AG20443 (cell line): Measurements from ENCODE around the gene CDC20.

Experiments used
- DNase-seq: peaks from one replicate; pipeline ENCODE4 v3.0.0; 2012; ENCODE audit warnings: low spot score, mixed read lengths

The CDC20 gene

DNA sequence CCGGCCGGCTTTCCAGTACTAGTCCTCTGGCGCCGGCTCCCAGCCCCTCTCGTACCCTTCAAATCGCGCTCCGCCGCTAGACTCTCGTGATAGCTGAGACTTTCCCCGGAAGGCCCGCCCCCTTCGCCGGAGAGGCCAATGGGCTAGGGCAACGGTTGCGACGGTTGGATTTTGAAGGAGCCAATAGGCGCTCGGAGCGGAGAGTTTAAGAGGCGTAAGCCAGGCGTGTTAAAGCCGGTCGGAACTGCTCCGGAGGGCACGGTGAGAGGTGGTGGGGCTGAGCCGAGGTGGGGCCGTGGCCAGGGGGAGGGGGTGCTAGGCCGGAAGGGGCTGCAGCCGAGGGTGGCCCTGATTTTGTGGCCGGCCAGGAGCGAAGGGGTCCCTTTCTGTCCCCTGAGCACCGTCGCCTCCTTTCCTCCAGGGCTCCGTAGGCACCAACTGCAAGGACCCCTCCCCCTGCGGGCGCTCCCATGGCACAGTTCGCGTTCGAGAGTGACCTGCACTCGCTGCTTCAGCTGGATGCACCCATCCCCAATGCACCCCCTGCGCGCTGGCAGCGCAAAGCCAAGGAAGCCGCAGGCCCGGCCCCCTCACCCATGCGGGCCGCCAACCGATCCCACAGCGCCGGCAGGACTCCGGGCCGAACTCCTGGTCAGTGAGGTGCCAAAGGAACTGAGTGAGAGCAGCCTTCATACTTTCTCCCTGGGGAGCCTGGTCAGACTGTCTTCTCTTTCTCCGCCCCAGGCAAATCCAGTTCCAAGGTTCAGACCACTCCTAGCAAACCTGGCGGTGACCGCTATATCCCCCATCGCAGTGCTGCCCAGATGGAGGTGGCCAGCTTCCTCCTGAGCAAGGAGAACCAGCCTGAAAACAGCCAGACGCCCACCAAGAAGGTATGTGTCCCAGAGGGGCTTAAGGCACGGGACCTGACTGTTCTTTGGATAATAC, at the start of gene CDC20:
Gene CDC20 (plus strand): TSS at position 236 of the 948 bp plus-strand sequence. CDS start 235 bp downstream, at position 471.
- peak; percentile 97 for DNase-seq

DNA sequence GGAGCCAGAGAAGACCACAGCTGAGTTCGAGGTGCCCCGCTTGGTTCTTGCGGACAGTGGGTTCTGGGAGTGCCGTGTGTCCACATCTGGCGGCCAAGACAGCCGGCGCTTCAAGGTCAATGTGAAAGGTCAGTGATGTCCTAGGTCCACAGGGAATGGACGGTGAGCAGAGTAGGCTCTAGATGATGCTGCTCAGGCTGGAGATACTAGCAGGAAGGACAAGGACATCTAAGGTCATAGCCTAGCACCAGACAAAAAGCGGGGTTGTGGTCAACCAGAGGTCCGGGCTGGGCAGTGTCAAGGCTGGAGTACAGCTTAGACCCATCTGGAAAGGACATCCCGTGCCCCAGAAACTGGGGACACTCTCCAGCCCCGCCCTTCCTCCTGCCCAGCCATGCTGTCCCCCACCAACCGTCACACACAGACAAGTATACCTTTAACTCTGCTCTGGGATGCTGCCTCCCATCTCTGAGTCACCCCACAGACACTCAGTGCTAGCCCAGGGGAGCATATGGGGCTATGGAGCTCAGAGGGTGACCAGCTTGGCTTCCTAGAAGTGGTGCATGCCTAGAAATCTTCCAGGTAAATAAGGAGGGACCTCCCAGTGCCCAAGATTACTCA, 49.3 kb upstream of the CDC20 start:
- no peak for DNase-seq

- no peak for DNase-seq
Observed at GRCh38 chr1:43311521-43311920, 47.3 kb upstream of the CDC20 start.

DNA sequence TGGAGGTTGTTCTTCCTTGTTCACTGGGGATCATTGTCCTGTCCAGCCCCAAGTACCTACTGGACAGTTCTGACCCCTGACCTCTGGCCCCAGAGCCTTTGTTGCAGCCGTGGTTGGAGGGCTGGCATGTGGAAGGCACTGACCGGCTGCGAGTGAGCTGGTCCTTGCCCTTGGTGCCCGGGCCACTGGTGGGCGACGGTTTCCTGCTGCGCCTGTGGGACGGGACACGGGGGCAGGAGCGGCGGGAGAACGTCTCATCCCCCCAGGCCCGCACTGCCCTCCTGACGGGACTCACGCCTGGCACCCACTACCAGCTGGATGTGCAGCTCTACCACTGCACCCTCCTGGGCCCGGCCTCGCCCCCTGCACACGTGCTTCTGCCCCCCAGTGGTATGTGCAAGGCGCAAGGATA, 46.6 kb upstream of the CDC20 start:
- no peak for DNase-seq

DNA sequence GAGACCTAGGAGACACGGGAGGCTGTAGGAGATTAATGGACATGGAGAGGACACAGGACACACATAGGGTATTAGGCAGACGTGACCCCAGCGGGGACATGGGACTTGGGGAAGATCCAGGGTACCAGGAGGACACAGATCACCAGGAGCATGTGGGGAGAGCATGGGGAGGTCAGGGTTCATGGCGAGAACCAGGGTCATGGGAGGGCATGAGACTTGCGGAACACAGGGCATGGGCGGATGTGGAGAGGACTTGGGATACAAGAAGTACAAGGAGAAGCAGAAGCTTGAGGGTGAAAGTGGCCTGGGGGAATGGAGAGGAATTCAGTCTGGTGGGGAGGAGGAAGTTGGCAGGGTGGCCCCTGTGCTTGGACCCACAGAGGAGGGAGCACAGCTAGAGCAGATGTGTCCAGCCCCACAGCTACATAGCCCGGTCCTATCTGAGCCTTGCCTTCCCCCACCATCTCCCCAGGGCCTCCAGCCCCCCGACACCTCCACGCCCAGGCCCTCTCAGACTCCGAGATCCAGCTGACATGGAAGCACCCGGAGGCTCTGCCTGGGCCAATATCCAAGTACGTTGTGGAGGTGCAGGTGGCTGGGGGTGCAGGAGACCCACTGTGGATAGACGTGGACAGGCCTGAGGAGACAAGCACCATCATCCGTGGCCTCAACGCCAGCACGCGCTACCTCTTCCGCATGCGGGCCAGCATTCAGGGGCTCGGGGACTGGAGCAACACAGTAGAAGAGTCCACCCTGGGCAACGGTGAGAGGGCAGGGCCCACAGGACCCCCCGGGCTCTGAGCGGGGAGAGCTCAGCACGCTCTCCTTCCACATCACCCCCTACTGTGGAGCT, 45.9 kb upstream of the CDC20 start:
- no peak for DNase-seq

DNA sequence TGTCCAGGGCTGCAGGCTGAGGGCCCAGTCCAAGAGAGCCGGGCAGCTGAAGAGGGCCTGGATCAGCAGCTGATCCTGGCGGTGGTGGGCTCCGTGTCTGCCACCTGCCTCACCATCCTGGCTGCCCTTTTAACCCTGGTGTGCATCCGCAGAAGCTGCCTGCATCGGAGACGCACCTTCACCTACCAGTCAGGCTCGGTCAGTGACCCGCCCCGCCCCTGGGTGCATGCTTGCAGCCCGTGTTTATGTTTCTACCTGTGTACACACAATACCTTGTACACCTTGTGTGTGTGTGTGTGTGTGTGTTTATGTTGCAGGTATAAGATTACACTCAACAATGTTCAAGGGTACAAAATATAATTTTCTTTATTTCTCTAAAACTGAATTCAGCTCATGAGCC, 45.0 kb upstream of the CDC20 start:
- DNase-seq = no peak

DNA sequence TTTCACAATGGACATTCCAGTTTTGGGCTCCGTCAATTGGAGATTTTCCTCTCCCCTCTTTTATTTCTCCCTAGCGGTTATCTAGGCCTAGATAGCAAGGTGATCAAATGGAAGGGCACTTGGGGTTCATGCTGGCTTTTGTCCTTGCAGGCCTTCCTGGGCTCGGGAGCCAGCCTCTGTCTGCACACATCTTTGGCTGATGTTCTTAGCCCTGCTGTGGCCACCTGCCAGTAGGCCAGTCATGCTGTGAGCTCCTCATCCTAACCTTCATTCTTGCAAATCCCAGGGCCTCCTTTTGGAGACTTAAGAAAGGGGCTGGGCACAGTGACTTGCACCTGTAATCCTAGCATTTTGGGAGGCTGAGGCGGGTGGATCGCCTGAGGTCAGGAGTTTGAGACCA, 44.5 kb upstream of the CDC20 start:
- DNase-seq = no peak

DNA sequence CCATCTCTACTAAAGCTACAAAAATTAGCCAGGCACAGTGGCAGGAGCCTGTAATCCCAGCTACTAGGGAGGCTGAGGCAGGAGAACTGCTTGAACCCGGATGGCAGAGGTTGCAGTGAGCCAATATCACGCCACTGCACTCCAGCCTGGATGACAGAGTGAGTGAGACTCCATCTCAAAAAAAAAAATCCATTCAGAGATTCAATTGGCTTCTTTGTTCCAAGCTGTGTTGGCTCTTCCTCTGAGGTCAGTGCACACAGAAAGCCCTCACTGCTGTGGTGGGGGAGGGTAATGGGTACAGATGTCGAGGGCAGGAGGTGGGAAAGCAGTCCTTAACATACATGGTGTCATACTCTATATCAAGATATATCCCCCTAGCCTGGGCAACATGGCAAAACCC, 43.3 kb upstream of the CDC20 start:
- no peak for DNase-seq

DNA sequence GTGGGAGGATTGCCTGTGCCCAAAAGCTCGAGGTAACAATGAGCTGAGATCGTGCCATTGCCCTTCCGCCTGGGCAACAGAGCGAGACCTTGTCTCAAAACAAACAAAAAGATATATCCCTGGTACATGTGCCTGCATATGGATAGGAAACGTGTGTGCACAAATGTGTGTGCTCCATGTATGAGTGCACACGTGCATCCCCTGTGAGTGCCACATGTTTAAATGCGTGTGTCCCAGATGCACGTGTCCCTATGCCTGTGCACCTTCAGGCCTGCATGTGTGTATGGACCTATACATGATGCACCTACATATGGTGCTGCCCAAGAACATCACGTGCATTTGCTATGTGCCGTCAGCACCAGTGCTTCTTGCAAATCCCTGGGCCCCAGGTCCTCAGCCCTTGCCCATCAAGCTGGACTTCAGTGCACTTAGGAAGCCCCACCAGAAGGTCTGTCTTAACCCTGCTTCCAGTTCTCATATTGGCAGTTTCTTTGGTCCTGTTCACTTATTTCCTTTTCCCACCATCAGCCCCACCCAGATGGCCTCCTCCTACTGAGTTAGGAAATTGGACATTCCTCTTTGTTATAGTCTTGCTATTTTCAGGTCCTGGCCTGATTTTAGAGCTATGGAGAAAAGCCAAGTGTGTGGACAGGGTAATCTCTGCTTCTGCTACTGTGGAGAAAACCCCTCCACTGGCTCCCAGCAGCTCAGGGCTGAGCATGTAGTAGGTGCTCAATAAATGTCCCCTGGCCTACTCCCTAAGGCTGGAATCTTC, 42.6 kb upstream of the CDC20 start:
- DNase-seq = peak; percentile 38

DNA sequence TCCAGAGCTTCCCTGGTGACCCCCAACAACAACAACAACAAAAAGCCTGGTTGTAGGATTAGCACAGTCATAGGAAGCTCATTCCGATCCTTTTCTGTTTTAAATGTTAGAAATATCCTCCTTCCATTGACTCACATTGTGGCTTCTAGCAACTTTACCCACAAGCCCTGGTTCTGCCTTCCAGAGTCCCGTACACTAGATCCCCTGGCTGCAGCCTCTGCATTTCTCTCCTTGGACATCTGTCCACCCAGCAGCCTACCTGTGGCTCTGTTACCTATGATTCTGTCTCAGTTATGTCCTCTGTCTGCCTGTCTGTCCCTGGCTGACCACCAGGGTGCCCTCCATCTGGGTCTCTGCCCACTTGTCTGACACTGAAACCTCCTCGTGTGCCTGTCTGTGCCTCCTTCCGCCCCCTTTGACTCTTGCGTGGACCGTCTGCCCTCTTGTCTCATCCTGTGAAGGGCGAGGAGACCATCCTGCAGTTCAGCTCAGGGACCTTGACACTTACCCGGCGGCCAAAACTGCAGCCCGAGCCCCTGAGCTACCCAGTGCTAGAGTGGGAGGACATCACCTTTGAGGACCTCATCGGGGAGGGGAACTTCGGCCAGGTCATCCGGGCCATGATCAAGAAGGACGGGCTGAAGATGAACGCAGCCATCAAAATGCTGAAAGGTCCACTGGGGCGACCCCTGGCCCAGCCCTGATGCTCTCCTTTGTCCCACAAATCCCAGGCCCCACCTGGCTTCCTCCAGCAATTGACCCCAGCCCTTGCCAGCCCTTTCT, 41.9 kb upstream of the CDC20 start:
- no peak for DNase-seq

DNA sequence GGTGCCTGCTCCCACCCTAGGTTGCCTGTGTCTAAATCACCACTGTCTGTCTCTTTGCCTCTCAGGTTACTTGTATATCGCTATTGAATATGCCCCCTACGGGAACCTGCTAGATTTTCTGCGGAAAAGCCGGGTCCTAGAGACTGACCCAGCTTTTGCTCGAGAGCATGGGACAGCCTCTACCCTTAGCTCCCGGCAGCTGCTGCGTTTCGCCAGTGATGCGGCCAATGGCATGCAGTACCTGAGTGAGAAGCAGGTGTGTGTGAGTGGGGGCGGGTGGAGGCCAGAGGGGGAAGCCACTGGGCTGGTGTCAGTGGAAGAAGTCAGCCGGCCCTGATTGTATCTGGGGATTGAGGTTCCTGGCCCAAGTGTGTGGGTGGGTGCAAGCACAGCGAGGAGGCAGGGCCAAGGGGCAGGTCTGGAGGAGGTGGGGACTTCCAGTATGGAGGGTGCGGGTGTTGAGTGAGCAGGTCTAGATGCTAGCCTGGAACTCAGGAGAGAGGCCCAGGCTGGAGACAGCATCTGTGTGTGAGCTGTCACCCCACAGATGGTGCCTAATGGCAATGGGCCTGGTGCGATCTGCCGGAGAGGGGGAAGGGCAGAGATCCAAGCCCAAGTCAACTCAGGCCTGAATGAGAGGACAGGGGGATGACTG, 40.8 kb upstream of the CDC20 start:
- DNase-seq = no peak

DNA sequence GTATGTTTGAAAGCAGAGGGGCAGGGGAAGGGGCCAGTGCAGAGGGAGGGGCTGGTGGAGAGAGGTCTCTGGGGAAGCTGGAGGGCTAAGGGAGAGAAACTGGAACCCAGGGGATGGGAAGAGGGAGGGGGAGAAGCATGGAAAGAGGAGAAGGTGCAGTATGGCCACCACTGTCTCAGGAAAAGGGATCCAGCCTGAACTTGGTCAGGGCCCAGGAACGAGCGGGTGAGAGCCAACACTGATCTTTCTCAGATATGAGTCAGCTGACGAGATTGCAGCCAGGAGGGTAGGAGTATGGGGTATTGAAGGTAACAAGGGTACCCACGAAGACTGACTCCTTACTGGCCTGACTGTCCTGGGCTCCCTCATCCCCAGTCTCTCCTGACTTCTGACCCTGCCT, 40.0 kb upstream of the CDC20 start:
- no peak for DNase-seq

GRCh38 chr1:43319288-43319687, 39.5 kb upstream of the CDC20 start:
- DNase-seq = no peak

DNA sequence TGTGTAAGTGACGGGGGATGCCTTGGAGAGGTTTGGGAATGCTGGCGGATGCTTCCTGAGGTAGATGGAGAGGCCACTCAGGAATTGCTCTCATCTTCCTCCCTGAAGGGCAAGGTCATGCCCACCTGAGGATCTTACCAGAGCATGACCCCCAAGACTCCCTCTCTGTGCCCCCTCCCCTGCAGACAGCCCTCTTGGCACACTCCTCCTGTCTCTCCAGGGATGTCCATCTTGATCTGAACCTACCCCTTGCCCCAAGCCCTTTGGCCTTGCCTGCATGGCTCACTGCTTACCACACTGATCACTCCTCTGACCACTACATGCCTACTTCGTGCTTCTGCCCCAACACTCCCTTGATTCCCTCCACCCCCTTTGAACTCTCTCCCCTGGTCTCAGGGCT, 39.0 kb upstream of the CDC20 start:
- no peak for DNase-seq

DNA sequence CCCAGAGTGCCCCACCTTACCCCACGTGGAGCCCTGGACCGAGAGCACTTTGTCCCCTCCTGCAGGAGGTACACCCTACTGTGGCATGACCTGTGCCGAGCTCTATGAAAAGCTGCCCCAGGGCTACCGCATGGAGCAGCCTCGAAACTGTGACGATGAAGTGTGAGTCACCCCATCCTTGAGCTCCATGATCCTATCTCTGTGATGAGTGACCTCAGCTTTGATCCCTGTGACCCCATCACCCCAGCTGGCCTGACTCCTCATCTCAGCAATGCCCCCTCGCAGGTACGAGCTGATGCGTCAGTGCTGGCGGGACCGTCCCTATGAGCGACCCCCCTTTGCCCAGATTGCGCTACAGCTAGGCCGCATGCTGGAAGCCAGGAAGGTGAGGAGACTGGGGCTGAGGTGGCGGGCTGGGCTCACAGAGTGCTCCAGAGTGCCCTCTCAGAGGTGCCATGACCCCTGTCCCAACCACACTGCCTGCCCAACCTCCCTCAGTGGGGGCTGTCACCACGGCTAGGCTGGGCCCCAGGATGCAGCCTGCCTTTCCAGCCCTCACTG, 37.4 kb upstream of the CDC20 start:
- no peak for DNase-seq

- DNase-seq = no peak
Observed at GRCh38 chr1:43322506-43322905, 36.3 kb upstream of the CDC20 start.

GRCh38 chr1:43324810-43325209, 34.0 kb upstream of the CDC20 start:
- no peak for DNase-seq

GRCh38 chr1:43325381-43325780, 33.4 kb upstream of the CDC20 start:
- no peak for DNase-seq

- DNase-seq = no peak
Observed at GRCh38 chr1:43327549-43328292, 31.1 kb upstream of the CDC20 start.
